ENCODE data around the gene DTD1. TPM values are rescaled to one million over a fixed set of nuclear protein-coding genes. Genes with fewer than 3 reads are reported as not detected.
A peak's percentile ranks its signal among the peaks of the same experiment; 100 is the strongest.

DTD1 gene
- total and polyA plus RNA-seq, 2 of the 13 experiments (the other 11 are each of a cell fraction or from before 2014, with no cell fraction given), result 41.2 to 79.3 TPM

GRCh38 chr20:18566892-18567738 is 20.7 kb upstream of the DTD1 start, which contains the start of gene SMIM26 (continued):
- peak; percentile 68 for TF ChIP-seq BCL6 (CRISPR knock-in tag; IDR thresholded peaks at IDR 0.05)
- peak; percentile 62; the same call in 1 of the 2 replicates for TF ChIP-seq MEIS2 (CRISPR knock-in tag; IDR thresholded peaks at IDR 0.05)
- no peak; the same call in 1 of the 2 replicates for TF ChIP-seq ZNF674 (CRISPR knock-in tag; IDR thresholded peaks at IDR 0.05; ENCODE audit: low read depth)
- no peak for TF ChIP-seq MTF2 (CRISPR knock-in tag; IDR thresholded peaks at IDR 0.05; ENCODE audit: borderline replicate concordance)
- peak; percentile 92 for TF ChIP-seq TFDP2 (CRISPR knock-in tag; IDR thresholded peaks at IDR 0.05)
- peak; percentile 67; the same call in 1 of the 2 replicates for TF ChIP-seq KLF13 (CRISPR knock-in tag; IDR thresholded peaks at IDR 0.05)
- TF ChIP-seq ZNF17 (CRISPR knock-in tag; IDR thresholded peaks at IDR 0.05), result no peak
- no peak for TF ChIP-seq TRIM24 (CRISPR knock-in tag; IDR thresholded peaks at IDR 0.05)
- TF ChIP-seq ZNF607 (CRISPR knock-in tag; IDR thresholded peaks at IDR 0.05; ENCODE audit: borderline replicate concordance), result no peak; the same call in 1 of the 2 replicates
- TF ChIP-seq NR2C2 (CRISPR knock-in tag; IDR thresholded peaks at IDR 0.05; ENCODE audit: borderline replicate concordance), result peak; percentile 98
- TF ChIP-seq WIZ (CRISPR knock-in tag; IDR thresholded peaks at IDR 0.05), result peak; percentile 95
- TF ChIP-seq RNF2 (conservative IDR thresholded peaks at IDR 0.05; ENCODE audit: low read depth), result peak; percentile 75; the same call in 1 of the 2 replicates
- peak; percentile 61; the same call in 1 of the 2 replicates for TF ChIP-seq ZNF253 (CRISPR knock-in tag; IDR thresholded peaks at IDR 0.05; ENCODE audit: borderline replicate concordance)
- TF ChIP-seq MTF1 (CRISPR knock-in tag; IDR thresholded peaks at IDR 0.05), result 0 out of 2 replicates have a peak, but pooled peaks have one; percentile 63
- TF ChIP-seq ZZZ3 (CRISPR knock-in tag; IDR thresholded peaks at IDR 0.05; ENCODE audit: borderline replicate concordance), result peak; percentile 100
- TF ChIP-seq RARA (CRISPR knock-in tag; IDR thresholded peaks at IDR 0.05), result peak; percentile 44
- TF ChIP-seq ETV6 (CRISPR knock-in tag; conservative IDR thresholded peaks at IDR 0.05), result peak; percentile 88
- TF ChIP-seq ZNF614 (CRISPR knock-in tag; IDR thresholded peaks at IDR 0.05; ENCODE audit: borderline replicate concordance), result peak; percentile 69
- TF ChIP-seq XRCC5 (optimal IDR thresholded peaks at IDR 0.05; ENCODE audit: low read length), result peak; percentile 97
- peak; percentile 96 for TF ChIP-seq KDM3A (CRISPR knock-in tag; IDR thresholded peaks at IDR 0.05; ENCODE audit: low read depth)
- TF ChIP-seq GATA4 (IDR thresholded peaks at IDR 0.05; ENCODE audit: borderline replicate concordance, low read depth), result no peak
- peak; percentile 71; the same call in 1 of the 2 replicates for TF ChIP-seq ZNF343 (CRISPR knock-in tag; IDR thresholded peaks at IDR 0.05)
- no peak for TF ChIP-seq ZKSCAN1 (IDR thresholded peaks at IDR 0.05; ENCODE audit: low read length)
- TF ChIP-seq FOXO4 (CRISPR knock-in tag; conservative IDR thresholded peaks at IDR 0.05), result peak; percentile 73; the same call in 1 of the 2 replicates
- TF ChIP-seq PAWR (CRISPR knock-in tag; IDR thresholded peaks at IDR 0.05; ENCODE audit: borderline replicate concordance), result no peak
- TF ChIP-seq PPARG (CRISPR knock-in tag; conservative IDR thresholded peaks at IDR 0.05), result peak; percentile 31
- peak; percentile 96 for TF ChIP-seq AHR (CRISPR knock-in tag; IDR thresholded peaks at IDR 0.05)
- peak; percentile 69; the same call in 1 of the 2 replicates for TF ChIP-seq ZNF180 (CRISPR knock-in tag; IDR thresholded peaks at IDR 0.05; ENCODE audit: borderline replicate concordance, low read depth)
- TF ChIP-seq SIX4 (CRISPR knock-in tag; IDR thresholded peaks at IDR 0.05), result peak; percentile 17; the same call in 1 of the 2 replicates
- TF ChIP-seq TP53 (CRISPR knock-in tag; conservative IDR thresholded peaks at IDR 0.05), result peak; percentile 88; the same call in 1 of the 2 replicates
- TF ChIP-seq ELF1 (CRISPR knock-in tag; IDR thresholded peaks at IDR 0.05), result peak; percentile 98
